Effector memory CD4-positive, alpha-beta T cell (primary cell): ENCODE data around the gene DEPDC4.
A peak's percentile ranks its signal among the peaks of the same experiment; 100 is the strongest.
"Not testable (repeated sequence)": the region's sequence is repeated elsewhere in the genome, so short reads cannot be mapped to it uniquely, and the experiment has no call there.

Experiments
- DNase-seq, 3 donors: peaks; one replicate each; pipeline ENCODE4 v3.0.0-alpha.2; 2020
- H3K27ac ChIP-seq: 2 replicates; pipeline ENCODE4 v1.7.0; 2013; ENCODE audit warnings: mild to moderate bottlenecking, low read length, moderate library complexity; ENCODE audit not compliant: insufficient read depth, poor library complexity, severe bottlenecking
- H3K27me3 ChIP-seq: replicated peaks from 2 replicates; pipeline ENCODE4 v1.7.0; 2013; ENCODE audit warnings: mild to moderate bottlenecking, low read length; ENCODE audit not compliant: insufficient read depth, control insufficient read depth, poor library complexity, severe bottlenecking
- H3K36me3 ChIP-seq: 2 replicates; pipeline ENCODE4 v1.7.0; 2013; ENCODE audit warnings: mild to moderate bottlenecking, low read length, moderate library complexity; ENCODE audit not compliant: control insufficient read depth, insufficient read depth
- H3K4me1 ChIP-seq: 2 replicates; pipeline ENCODE4 v1.7.0; 2013; ENCODE audit warnings: low read length, mild to moderate bottlenecking; ENCODE audit not compliant: control insufficient read depth, insufficient read depth, poor library complexity, severe bottlenecking
- H3K4me3 ChIP-seq: 2 replicates; pipeline ENCODE4 v1.7.0; 2013; ENCODE audit warnings: low read length, low read depth, mild to moderate bottlenecking; ENCODE audit not compliant: insufficient read depth, poor library complexity, severe bottlenecking
- H3K9me3 ChIP-seq: 2 replicates; pipeline ENCODE4 v1.7.0; 2013; ENCODE audit warnings: mild to moderate bottlenecking, low read length, moderate library complexity; ENCODE audit not compliant: control insufficient read depth

Gene DEPDC4

DNA sequence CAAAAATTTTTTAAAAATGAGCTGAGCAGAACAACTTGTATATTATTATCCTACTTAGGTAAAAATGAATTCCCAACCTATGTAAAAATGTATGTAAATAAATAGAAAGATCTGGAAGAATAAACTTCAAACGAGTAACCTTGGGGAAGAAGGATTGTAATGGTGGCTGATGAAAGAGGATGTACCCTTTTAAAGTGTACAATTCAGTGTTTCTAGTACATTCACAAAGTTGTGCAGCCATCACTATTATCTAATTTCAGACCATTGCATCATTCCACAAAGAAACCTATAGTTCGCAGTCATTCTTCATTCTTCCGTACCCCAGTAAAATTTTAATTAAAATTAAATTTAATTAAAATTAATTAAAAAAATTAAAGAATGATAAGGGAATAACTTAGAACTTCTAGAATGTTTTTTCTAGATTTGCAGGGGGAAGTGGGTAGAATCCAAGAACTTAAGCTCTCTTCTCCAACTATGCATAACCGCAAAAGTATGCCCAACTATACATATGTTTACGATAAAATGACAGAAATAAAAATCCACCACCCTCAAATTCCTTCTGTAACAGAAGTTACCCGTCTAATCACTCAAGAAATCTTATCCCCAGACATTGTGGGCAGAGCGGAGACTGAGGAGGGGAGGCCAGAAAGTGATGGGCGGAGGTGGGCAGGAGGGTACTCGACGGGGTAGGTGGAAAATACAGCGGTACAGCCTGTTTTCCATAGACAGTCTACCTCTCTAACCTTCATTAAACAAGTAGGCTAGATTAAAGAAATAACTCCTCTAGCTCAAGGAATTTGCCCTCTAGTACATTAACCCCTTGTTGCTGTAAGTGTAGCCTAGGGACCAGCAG is 921 bp downstream of the DEPDC4 start:
- no peak overlapping the region for H3K27ac ChIP-seq
- no peak for DNase-seq
- no peaks in the 10 kb centered on the region for H3K27me3 ChIP-seq
- no peaks in the 10 kb centered on the region for H3K9me3 ChIP-seq
- peaks cover 11% of the 10 kb centered on the region for H3K4me1 ChIP-seq
- no peaks in the 10 kb centered on the region for H3K36me3 ChIP-seq
- peak overlapping the region; percentile 87 for H3K4me3 ChIP-seq

GRCh38 chr12:100265107-100265506 is 1.8 kb downstream of the DEPDC4 start:
- H3K4me3 ChIP-seq, H3K27me3 ChIP-seq, H3K36me3 ChIP-seq, DNase-seq, H3K9me3 ChIP-seq, H3K27ac ChIP-seq: not testable (repeated sequence)
- peaks cover 11% of the 10 kb centered on the region for H3K4me1 ChIP-seq

DNA sequence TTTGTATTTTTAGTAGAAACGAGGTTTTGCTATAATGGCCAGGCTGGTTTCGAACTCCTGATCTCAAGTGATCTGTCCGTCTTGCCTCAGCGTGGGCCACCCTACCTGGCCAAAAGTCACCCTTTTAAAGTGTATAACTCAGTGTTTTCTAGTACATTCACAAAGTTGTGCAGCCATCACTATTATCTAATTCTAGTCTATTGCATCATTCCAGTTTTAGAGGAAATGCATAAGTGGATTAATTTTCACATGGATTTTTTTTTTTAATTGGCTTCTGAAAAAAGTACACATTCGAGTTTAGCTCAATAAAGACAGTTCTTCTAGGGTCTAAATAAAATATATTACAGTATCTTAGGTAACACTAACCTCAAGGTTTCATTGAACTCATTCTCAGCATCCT is 3.7 kb downstream of the DEPDC4 start:
- H3K4me3 ChIP-seq = no peak overlapping the region
- no peak overlapping the region for H3K27ac ChIP-seq
- H3K36me3 ChIP-seq = no peaks in the 10 kb centered on the region
- no peaks in the 10 kb centered on the region for H3K9me3 ChIP-seq
- H3K27me3 ChIP-seq = no peaks in the 10 kb centered on the region
- H3K4me1 ChIP-seq = peaks cover 5% of the 10 kb centered on the region
- DNase-seq = no peak

DNA sequence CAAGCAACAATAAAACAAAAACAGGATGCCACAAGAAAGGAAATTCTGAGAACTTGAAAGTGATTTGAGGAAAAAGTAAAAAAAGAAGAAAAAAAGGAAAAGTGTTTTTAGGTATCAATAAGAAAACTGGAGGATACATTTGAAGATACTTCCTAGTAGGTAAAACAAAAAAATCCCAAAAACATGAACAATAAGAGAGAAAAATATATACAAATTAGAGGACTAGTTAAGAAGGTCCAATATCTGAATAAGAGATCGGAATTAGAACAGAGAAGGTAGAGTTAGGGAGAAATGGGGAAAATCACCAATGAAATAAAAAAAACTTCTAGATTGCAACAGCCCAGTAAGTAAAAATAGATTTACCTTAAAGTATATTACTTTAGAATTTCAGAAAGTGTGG is 8.8 kb downstream of the DEPDC4 start:
- Histone ChIP-seq H3K36me3 (no peaks in the 10 kb centered on the region), H3K27ac (no peak overlapping the region), H3K4me3 (no peak overlapping the region), H3K9me3 (no peaks in the 10 kb centered on the region), H3K27me3 (no peaks in the 10 kb centered on the region), H3K4me1 (no peaks in the 10 kb centered on the region)
- no peak for DNase-seq

GRCh38 chr12:100254876-100255275 is 12.0 kb downstream of the DEPDC4 start:
- H3K27ac ChIP-seq = no peak overlapping the region
- H3K4me3 ChIP-seq = no peak overlapping the region
- no peaks in the 10 kb centered on the region for H3K36me3 ChIP-seq
- H3K9me3 ChIP-seq = no peaks in the 10 kb centered on the region
- no peaks in the 10 kb centered on the region for H3K4me1 ChIP-seq
- no peaks in the 10 kb centered on the region for H3K27me3 ChIP-seq
- no peak for DNase-seq

- no peak overlapping the region for H3K4me3 ChIP-seq
- no peak overlapping the region for H3K27ac ChIP-seq
- H3K27me3 ChIP-seq = no peaks in the 10 kb centered on the region
- H3K9me3 ChIP-seq = no peaks in the 10 kb centered on the region
- no peaks in the 10 kb centered on the region for H3K4me1 ChIP-seq
- no peak for DNase-seq
- no peaks in the 10 kb centered on the region for H3K36me3 ChIP-seq
These were observed 13.4 kb downstream of the DEPDC4 start for GRCh38 chr12:100253437-100253836.

GRCh38 chr12:100251917-100252316 is 15.0 kb downstream of the DEPDC4 start:
- H3K4me1 ChIP-seq = no peaks in the 10 kb centered on the region
- H3K9me3 ChIP-seq = no peaks in the 10 kb centered on the region
- H3K36me3 ChIP-seq = no peaks in the 10 kb centered on the region
- no peak for DNase-seq
- H3K27ac ChIP-seq = no peak overlapping the region
- H3K4me3 ChIP-seq = no peak overlapping the region
- no peaks in the 10 kb centered on the region for H3K27me3 ChIP-seq

GRCh38 chr12:100249941-100250340 is 16.9 kb downstream of the DEPDC4 start:
- Histone ChIP-seq H3K9me3 (no peaks in the 10 kb centered on the region), H3K4me1 (no peaks in the 10 kb centered on the region), H3K36me3 (no peaks in the 10 kb centered on the region), H3K4me3 (no peak overlapping the region), H3K27ac (no peak overlapping the region), H3K27me3 (no peaks in the 10 kb centered on the region)
- no peak for DNase-seq

GRCh38 chr12:100248886-100249285 is 18.0 kb downstream of the DEPDC4 start:
- Histone ChIP-seq H3K9me3 (no peaks in the 10 kb centered on the region), H3K4me1 (no peaks in the 10 kb centered on the region), H3K27me3 (no peaks in the 10 kb centered on the region), H3K36me3 (no peaks in the 10 kb centered on the region), H3K27ac (no peak overlapping the region), H3K4me3 (no peak overlapping the region)
- no peak for DNase-seq

DNA sequence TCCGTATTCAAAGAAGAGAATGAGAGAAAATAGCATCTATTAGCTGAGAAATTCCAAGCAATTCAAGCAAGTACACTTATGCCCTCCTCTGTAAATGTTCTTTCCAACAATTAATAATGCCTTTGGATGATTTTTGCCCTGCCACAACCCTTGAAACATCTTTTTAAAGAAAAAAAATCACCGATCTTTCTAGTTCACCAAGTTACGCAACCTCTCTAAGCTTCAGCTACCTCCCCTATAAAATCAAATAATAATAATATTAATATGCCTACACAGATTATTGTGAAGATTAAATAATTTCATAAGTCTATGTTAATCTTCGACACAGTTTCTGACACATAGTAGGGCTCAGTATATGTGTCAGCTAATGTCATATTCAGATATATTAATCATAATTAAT is 19.1 kb downstream of the DEPDC4 start:
- Histone ChIP-seq H3K27ac (no peak overlapping the region), H3K36me3 (no peaks in the 10 kb centered on the region), H3K4me3 (no peak overlapping the region), H3K4me1 (no peaks in the 10 kb centered on the region), H3K9me3 (no peaks in the 10 kb centered on the region), H3K27me3 (no peaks in the 10 kb centered on the region)
- no peak for DNase-seq
